ENCODE measurements around the gene HPX.

- TF ChIP-seq CTCF (IDR thresholded peaks at IDR 0.05) (no peak), POLR2A (IDR thresholded peaks at IDR 0.05) (no peak)
These were observed 43.6 kb downstream of the HPX start for GRCh38 chr11:6397156-6397555.

All from thyroid gland (tissue), 4 donors.